Bone marrow (tissue), 2 donors: ENCODE results near the gene PPP1R15A.
"Not testable (repeated sequence)": the region's sequence is repeated elsewhere in the genome, so short reads cannot be mapped to it uniquely, and the experiment has no call there.

Source experiments
- DNase-seq, 2 donors: peaks; one replicate each; lab custom pipeline; 2025; lab: John Stamatoyannopoulos, UW

Gene PPP1R15A

GRCh38 chr19:48881741-48882657 is 9.8 kb downstream of the PPP1R15A start:
- DNase-seq, result no peak

- DNase-seq, result no peak
Measured at GRCh38 chr19:48883726-48884125, 11.5 kb downstream of the PPP1R15A start.

- no peak for DNase-seq
Measured at GRCh38 chr19:48887861-48888612, 15.8 kb downstream of the PPP1R15A start.

- not testable (repeated sequence) for DNase-seq
Measured at GRCh38 chr19:48889496-48889895, 17.3 kb downstream of the PPP1R15A start.

GRCh38 chr19:48890551-48890950 is 18.3 kb downstream of the PPP1R15A start:
- DNase-seq, result no peak

GRCh38 chr19:48895226-48895625 is 23.0 kb downstream of the PPP1R15A start:
- DNase-seq, result no peak

GRCh38 chr19:48896191-48896720 is 24.0 kb downstream of the PPP1R15A start:
- DNase-seq, result no peak

- no peak for DNase-seq
Measured at GRCh38 chr19:48897181-48897580, 25.0 kb downstream of the PPP1R15A start.

- DNase-seq, result not testable (repeated sequence)
Measured at GRCh38 chr19:48899386-48899749, 27.1 kb downstream of the PPP1R15A start.

GRCh38 chr19:48899781-48900476 is 27.7 kb downstream of the PPP1R15A start, which contains the start of gene NUCB1:
Gene NUCB1, plus strand, starts transcription at chr19:48900312. Its CDS starts 485 bp downstream, at chr19:48900797.
- DNase-seq, result peak; percentile 89 to 94

- DNase-seq, result no peak
Measured at GRCh38 chr19:48900477-48901406, 28.5 kb downstream of the PPP1R15A start.

GRCh38 chr19:48902291-48902690 is 30.1 kb downstream of the PPP1R15A start:
- not testable (repeated sequence) for DNase-seq

- DNase-seq, result not testable (repeated sequence)
Measured at GRCh38 chr19:48903788-48904187, 31.6 kb downstream of the PPP1R15A start.

- DNase-seq, result no peak
Measured at GRCh38 chr19:48905664-48906063, 33.4 kb downstream of the PPP1R15A start.

GRCh38 chr19:48906324-48906723 is 34.1 kb downstream of the PPP1R15A start:
- DNase-seq, result no peak

- no peak for DNase-seq
Measured at GRCh38 chr19:48907671-48908070, 35.5 kb downstream of the PPP1R15A start.

GRCh38 chr19:48909424-48910077 is 37.3 kb downstream of the PPP1R15A start:
- not testable (repeated sequence) for DNase-seq

GRCh38 chr19:48910803-48911202 is 38.6 kb downstream of the PPP1R15A start:
- no peak for DNase-seq

GRCh38 chr19:48913114-48913889 is 41.1 kb downstream of the PPP1R15A start:
- no peak for DNase-seq

GRCh38 chr19:48914181-48914580 is 42.0 kb downstream of the PPP1R15A start:
- no peak for DNase-seq
